CD4-positive, alpha-beta T cell treated with Interleukin-2 at 100 ng/mL for 4 hours (primary cell): Measurements from ENCODE around the gene ARL6IP6.
A peak's percentile ranks its signal among the peaks of the same experiment; 100 is the strongest.
"Not testable (repeated sequence)": the region's sequence is repeated elsewhere in the genome, so short reads cannot be mapped to it uniquely, and the experiment has no call there.

ENCODE experiments used
- DNase-seq: peaks from one replicate; pipeline ENCODE4 v3.0.0-alpha.2; 2020; ENCODE audit warnings: low spot score

The ARL6IP6 gene

GRCh38 chr2:152722639-152723038, 4.2 kb downstream of the ARL6IP6 start:
- DNase-seq = not testable (repeated sequence)

GRCh38 chr2:152723918-152724317, 5.5 kb downstream of the ARL6IP6 start:
- DNase-seq = no peak

- peak; percentile 43 for DNase-seq
Measured at GRCh38 chr2:152729844-152730243, 11.4 kb downstream of the ARL6IP6 start.

- DNase-seq = peak; percentile 72
Measured at GRCh38 chr2:152730591-152731333, 12.3 kb downstream of the ARL6IP6 start.

- DNase-seq = not testable (repeated sequence)
Measured at GRCh38 chr2:152737509-152737908, 19.1 kb downstream of the ARL6IP6 start.

DNA sequence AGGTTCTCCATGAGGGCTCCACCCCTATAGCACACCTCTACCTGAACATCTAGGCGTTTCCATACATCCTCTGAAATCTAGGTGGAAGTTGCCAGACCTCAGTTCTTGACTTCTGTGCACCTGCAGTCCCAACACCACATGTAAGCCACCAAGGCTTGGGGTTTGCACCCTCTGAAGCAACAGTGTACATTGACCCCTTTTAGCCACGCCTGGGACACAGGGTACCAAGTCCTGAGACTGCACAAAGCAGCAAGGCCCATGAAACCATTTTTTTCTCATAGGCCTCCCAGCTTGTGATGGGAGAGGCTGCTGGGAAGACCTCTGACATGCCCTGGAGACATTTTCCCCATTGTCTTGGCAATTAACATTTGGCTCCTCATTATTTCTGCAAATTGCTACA, 20.0 kb downstream of the ARL6IP6 start:
- DNase-seq = no peak

GRCh38 chr2:152739705-152740104, 21.3 kb downstream of the ARL6IP6 start:
- DNase-seq = not testable (repeated sequence)

DNA sequence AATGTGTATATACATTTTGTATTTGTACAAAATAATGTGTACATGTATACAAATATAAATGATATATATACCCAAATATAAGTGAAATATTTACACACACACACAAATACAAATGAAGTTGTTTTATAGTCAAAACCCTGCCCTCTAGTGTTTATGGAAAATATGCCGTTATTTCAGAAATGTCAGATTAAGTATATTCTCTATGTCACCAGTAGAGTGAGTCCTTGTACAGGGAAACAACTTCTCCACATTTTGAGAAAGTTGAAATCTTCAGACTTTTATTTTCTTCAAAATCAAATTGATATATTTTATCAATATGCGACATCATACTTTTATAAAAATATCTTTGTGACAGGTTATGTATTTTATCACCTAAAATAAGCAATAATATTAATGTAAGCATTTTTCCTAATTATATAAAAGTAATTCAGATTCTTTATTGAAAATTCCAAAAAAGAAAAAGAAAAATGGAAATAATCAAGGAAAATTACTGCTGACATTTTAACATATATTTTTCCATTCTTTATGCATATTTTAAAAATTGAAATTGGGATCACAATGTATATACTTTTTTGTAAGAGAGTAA, 22.4 kb downstream of the ARL6IP6 start:
- peak; percentile 70 for DNase-seq

DNA sequence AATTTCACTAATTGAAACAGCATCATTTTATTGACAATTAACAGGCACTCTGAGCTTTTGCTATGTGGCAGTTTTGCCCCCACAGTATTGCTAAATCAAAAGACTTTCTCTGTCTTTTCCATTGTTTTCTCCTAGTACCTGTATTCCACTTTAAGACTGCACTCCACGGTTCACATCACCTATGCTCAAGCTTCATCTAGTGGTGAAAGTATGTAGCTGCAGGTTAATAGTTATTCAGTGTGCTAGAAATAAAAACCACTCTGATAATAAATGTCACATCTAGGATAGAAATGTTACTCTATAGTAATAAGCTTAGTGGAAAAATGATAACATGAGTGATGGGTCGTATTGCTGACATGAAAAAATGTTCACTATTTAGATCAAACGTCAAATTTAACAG, 24.6 kb downstream of the ARL6IP6 start:
- DNase-seq = peak; percentile 17

DNA sequence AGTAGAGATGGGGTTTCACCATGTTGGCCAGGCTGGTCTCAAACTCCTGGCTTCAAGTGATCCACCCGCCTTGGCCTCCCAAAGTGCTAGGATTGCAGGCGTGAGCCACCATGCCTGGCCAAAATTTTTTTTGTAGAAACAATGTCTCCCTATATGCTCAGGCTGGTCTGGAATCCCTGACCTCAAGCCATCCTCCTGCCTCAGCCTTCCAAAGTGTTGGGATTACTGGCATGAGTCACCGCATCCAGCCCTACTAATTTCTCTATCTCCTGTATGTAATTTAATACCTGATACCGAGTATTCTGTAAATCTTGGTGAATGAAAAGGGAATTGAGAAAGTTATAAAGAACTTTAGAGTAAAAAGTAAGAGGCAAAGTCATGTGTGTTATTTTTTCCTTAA, 29.3 kb downstream of the ARL6IP6 start:
- not testable (repeated sequence) for DNase-seq

DNA sequence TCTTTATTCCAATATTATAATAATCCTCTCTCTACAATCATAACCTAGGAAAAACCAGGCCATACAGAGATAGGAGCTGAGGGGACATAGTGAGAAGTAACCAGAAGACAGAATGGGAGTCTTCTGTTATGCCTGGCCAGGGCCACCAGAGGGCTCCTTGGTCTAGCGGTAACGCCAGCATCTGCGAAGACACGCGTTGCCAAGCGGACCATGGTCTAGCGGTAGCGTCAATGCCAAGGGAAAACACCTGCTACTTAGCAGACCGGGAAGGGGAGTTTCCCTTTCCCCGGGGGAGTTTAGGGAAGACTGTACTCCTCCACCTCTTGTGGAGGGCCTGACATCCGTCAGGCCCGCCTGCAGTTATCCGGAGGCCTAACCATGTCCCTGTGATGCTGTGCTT, 36.6 kb downstream of the ARL6IP6 start:
- DNase-seq = no peak

DNA sequence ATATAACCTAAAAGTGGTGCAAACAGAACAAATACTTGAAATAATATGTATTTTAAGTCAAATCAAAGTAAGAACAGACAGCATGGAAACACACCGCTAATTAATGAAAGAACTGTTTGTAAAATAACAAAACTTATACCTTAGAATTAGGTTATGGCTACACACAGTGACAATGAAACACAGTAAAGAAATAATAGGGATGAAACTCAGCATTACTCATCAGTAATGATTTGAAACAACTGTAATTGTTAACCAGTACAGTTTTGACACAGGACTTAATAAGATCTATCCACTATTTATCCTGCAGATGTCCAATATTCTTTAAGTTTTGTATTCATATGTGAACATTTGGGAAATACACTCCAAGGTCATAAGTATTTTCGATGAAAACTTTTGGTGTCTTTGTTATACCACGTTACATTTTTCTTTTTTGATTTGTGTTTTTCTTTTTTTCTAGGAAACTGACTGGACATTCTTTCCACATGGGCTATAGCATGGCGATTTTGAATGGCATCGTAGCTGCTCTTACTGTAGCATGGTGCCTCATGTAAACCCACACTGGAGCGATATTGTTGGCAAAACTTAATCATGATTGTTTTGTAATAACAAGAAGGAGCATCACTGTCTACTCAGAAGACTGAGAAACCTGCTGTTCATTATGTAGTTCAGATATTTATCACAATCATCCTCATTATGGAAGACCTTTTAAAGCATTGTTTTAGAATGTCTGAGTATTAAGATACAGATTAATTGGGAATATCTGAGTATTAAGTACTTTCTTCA, 41.1 kb downstream of the ARL6IP6 start:
- DNase-seq = no peak

- no peak for DNase-seq
Measured at GRCh38 chr2:152761214-152761613, 42.8 kb downstream of the ARL6IP6 start.

DNA sequence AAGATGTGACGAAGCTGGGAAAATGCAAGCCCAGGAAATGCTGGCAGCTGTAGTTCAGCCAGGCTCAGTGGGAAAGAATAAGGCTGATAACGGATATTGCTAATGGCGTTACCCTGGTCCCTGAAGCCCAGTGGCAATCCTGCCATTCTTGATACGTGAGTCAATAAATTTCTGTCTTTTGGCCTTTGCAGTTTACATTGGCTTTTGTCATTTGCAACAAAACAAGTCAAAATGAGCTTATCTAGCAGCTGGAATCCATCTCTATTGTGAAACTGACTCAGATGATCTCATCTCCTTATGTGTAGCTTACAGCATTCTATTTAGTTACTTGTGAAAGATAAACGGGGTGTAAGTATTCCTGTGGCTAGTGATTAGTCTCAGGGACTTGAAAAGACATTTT, 43.8 kb downstream of the ARL6IP6 start:
- no peak for DNase-seq

- DNase-seq = not testable (repeated sequence)
Measured at GRCh38 chr2:152763208-152763607, 44.8 kb downstream of the ARL6IP6 start.

DNA sequence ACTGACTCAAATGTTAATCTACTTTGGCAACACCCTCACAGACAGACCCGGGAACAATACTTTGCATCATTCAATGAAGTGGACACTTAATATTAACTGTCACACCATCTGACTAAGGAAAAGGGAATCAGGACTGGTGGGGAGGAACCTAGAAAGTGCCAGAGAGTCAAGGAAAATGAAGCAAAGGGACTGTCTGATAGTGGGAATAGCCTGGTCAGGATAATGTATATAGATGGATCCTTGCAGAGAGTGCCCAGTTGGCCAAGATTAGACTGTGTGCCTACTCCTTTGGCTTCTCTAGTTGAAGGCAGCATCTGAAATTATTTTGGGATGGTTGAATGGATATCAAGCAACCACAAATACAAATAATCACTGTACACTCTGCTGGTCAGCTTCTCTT, 45.2 kb downstream of the ARL6IP6 start:
- DNase-seq = no peak

GRCh38 chr2:152766928-152767327, 48.5 kb downstream of the ARL6IP6 start:
- no peak for DNase-seq

DNA sequence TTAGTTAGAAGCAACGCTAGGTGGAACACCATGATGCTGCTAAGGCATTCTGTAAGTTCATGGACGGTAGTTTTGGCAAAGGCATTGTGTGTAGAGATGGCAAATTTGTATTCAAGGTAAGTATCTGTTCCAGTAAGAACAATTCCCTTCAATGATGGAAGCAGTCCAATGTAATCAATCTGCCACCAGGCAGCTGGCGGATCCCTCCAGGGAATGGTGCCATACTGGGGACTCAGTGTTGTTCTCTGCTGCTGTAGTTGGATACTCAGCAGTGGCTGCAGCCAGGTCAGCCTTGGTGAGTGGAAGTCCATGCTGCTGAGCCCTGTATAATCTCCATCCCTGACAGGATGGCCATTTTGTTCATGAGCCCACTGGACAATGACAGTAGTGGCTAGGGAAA, 62.8 kb downstream of the ARL6IP6 start:
- no peak for DNase-seq

GRCh38 chr2:152782171-152782570, 63.8 kb downstream of the ARL6IP6 start:
- no peak for DNase-seq

DNA sequence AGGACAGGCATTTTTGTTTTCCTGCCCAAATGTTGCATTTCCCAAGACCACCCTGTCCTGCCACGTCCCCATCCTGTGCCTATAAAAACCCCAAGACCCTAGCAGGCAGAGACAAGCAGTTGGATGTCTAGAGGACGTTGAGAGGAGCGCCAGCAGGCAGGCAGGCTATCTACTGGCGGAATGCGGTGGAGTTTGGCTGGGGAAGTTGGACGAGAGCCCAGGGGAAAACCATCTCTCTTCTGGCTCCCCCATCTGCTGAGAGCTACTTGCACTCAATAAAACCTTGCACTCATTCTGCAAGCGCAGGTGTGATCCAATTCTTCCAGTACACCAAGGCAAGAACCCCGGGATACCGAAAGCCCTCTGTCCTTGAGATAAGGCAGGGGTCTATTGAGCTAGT, 72.5 kb downstream of the ARL6IP6 start:
- DNase-seq = no peak

GRCh38 chr2:152791979-152792378, 73.6 kb downstream of the ARL6IP6 start:
- no peak for DNase-seq

- DNase-seq = no peak
Measured at GRCh38 chr2:152792974-152793373, 74.6 kb downstream of the ARL6IP6 start.

DNA sequence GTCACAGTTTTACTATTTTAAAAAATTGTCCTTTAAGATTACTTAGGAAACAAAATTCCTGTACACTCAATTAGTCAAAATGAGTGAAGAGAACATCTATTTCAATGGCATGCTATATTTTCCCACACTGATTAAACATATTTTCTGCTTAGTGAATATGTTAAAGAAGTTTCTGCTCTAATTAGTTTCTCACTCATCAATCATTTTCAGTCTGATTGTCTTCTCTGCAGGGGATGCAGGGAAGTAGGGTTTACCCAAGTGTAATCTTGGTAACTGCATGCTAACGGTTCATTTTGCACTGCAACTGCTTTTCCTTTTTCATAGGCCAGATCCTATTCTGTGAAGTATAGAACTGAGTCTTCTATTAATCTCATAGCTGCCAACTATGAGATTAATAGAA, 78.5 kb downstream of the ARL6IP6 start:
- no peak for DNase-seq
